GM23248 (cell line): ENCODE measurements around the gene FAAP24.

Experiments
- EZH2 ChIP-seq: fragments of 200-600 bp; sonication (generic); IDR thresholded peaks from 2 replicates; pipeline ENCODE4 v1.6.1; 2018; ENCODE audit warnings: antibody characterized with exemption, mild to moderate bottlenecking; ENCODE audit not compliant: insufficient read depth, poor library complexity, severe bottlenecking
- EZH2phosphoT487 ChIP-seq: fragments of 200-600 bp; sonication (generic); IDR thresholded peaks from 2 replicates; pipeline ENCODE4 v1.6.1; 2018; ENCODE audit warnings: antibody characterized with exemption, moderate library complexity, mild to moderate bottlenecking, low read depth; ENCODE audit not compliant: insufficient read depth

DNA sequence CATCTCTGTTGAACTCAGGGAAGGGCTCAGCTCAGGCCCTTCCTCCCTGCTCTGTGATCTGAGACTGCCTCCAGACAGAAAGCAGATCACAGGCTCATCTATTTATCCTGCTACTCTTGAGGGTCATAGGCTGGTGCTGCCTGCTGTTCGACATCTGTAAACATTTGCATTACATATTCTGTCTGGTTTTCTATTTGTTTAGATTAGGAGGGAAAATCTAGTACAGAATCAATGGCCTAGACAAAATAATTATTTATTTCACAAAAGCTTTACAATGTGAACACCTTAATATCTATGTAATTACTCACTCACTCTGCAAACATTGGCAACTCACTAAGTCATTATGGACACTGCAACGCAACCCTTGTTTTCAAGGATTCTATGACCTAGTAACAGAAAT lies 43.2 kb upstream of the FAAP24 start:
- TF ChIP-seq EZH2phosphoT487 (no peak), EZH2 (no peak)
